GM23248 (cell line): ENCODE measurements around the gene SFMBT1.

Experiments used
- EZH2 ChIP-seq: fragments of 200-600 bp; sonication (generic); IDR thresholded peaks from 2 replicates; pipeline ENCODE4 v1.6.1; 2018; ENCODE audit warnings: antibody characterized with exemption, mild to moderate bottlenecking; ENCODE audit not compliant: insufficient read depth, poor library complexity, severe bottlenecking
- EZH2phosphoT487 ChIP-seq: fragments of 200-600 bp; sonication (generic); IDR thresholded peaks from 2 replicates; pipeline ENCODE4 v1.6.1; 2018; ENCODE audit warnings: antibody characterized with exemption, moderate library complexity, mild to moderate bottlenecking, low read depth; ENCODE audit not compliant: insufficient read depth

GRCh38 chr3:52854013-52854412 lies 191.9 kb downstream of the SFMBT1 start:
- TF ChIP-seq EZH2 (no peak), EZH2phosphoT487 (no peak)
